Gastrocnemius medialis (tissue), 4 donors: Measurements from ENCODE around the gene CLNK.

ENCODE experiments used
- CTCF ChIP-seq, 5 experiments: fragments of 450-650 bp in 3 of 5; fragments of 200-600 bp in 2 of 5; sonication (generic) in 2 of 5; IDR thresholded peaks in 4 of 5; conservative IDR thresholded peaks in 1 of 5; 1 replicate in 4 of 5; 2 replicates in 1 of 5; pipeline ENCODE4 v1.5.1; 2016 to 2019; ENCODE audit warnings: antibody characterized with exemption in 5 of 5, mild to moderate bottlenecking in 3 of 5, moderate library complexity in 3 of 5
- POLR2A ChIP-seq, 2 donors: fragments of 450-650 bp; IDR thresholded peaks; one replicate each; pipeline ENCODE4 v1.6.1; 2017; ENCODE audit warnings: antibody characterized with exemption in 2 of 2, mild to moderate bottlenecking in 2 of 2, moderate library complexity in 2 of 2

- TF ChIP-seq CTCF (IDR thresholded peaks at IDR 0.05 in 4 of 5, conservative IDR thresholded peaks at IDR 0.05 in 1 of 5) (no peak), POLR2A (IDR thresholded peaks at IDR 0.05) (no peak)
Observed at GRCh38 chr4:10613926-10614478, 70.6 kb downstream of the CLNK start.
